AG10803 (cell line): Measurements from ENCODE around the gene OSGIN1.

Experiments
- DNase-seq: peaks from one replicate; pipeline ENCODE4 v3.0.0; 2010; ENCODE audit warnings: low read depth
- H3K4me3 ChIP-seq: 2 replicates; pipeline ENCODE4 v1.5.1; 2011; ENCODE audit warnings: mild to moderate bottlenecking, low read length, control low read depth
- TF ChIP-seq, protein P1 (sequence below): conservative IDR thresholded peaks from 2 replicates; pipeline ENCODE4 v1.5.1; 2011; ENCODE audit warnings: mild to moderate bottlenecking, low read length, control low read depth, inconsistent platforms

OSGIN1 gene

DNA sequence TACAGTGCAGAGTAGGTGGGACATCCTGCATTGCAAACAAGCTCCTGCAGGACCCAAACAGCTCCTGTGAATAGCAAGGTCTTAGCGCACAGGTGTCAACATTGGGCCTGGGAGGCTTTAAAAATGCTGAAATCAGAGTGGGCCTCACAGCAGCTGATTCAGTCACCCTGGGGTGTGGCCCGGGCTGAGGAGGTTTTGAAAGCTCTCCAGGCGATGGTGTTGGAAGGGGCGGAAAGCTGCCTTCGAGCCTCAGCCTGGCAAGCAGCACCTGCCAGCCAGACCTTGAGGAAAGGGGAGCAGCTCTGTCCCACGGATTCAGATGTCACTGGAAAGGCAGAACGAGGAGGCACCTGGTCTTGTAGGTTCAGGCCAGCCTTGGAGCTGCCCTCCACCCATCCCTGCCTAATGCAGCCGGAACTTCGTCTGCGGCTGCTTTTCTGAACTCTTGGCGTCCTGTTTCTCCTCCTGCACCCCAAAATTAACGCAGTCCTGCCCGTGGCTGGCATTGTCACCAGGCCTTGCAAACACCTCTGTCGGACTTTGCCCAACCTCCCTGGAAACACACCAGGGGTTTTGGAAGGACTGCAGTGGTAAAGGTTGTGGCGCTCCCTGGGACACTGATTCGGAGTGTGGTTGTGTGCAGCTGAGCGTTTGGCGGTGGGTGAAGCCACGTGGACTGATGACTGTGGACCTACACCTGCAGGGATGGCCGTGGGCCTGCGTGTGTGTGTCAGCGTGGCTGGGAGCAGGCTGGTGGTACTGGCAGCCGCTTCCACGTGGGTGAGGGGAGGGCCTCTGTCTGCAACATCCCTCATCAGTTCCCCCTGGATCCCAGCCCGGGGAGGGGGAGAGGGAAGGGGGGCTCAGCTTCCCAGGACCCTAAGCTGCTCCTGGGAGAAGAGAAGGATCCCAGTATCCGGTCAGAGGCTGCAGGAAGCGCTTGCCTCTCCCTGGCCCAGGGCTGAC lies 18.4 kb downstream of the OSGIN1 start:
- no peak for DNase-seq
- TF ChIP-seq, protein P1, sequence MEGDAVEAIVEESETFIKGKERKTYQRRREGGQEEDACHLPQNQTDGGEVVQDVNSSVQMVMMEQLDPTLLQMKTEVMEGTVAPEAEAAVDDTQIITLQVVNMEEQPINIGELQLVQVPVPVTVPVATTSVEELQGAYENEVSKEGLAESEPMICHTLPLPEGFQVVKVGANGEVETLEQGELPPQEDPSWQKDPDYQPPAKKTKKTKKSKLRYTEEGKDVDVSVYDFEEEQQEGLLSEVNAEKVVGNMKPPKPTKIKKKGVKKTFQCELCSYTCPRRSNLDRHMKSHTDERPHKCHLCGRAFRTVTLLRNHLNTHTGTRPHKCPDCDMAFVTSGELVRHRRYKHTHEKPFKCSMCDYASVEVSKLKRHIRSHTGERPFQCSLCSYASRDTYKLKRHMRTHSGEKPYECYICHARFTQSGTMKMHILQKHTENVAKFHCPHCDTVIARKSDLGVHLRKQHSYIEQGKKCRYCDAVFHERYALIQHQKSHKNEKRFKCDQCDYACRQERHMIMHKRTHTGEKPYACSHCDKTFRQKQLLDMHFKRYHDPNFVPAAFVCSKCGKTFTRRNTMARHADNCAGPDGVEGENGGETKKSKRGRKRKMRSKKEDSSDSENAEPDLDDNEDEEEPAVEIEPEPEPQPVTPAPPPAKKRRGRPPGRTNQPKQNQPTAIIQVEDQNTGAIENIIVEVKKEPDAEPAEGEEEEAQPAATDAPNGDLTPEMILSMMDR = no peak
- no peak overlapping the region for H3K4me3 ChIP-seq

DNA sequence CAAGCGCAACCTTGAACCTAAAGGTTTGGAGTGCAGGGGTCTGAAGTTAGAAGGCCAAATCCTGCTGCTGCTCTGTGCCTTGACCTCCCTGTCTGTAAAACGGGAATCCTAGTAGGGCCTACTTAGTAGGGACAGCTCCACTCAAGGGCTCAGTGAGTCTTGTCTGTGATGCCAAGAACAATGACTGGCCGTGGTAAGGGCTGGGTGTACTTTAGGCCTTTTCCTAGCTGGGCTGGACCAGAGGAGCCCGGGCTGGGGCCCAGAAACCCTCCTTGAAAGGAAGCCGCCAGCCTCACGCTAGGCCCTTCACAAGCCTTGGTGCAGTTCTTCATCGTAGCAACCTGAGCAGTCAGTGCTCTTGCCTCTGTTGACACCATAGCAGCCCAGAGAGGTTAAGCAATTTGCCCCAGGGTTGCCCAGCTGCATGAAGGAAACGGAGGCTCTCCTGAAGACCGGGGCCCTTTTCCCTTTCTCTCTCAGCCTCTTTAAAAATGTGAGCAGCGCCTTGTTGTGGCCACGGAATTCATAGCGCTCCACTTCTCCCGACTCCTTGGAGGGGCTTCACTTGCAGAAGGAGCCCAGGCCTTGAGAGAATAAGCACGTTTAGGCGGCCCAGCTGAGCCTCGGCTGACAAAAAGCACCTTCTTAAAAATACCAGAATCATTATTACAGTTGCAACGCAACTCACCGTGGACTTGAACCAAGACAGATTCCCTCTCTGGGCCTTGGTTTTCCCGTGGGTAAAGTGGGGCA lies 19.4 kb downstream of the OSGIN1 start:
- no peak overlapping the region for H3K4me3 ChIP-seq
- TF ChIP-seq, protein P1 = no peak
- no peak for DNase-seq

DNA sequence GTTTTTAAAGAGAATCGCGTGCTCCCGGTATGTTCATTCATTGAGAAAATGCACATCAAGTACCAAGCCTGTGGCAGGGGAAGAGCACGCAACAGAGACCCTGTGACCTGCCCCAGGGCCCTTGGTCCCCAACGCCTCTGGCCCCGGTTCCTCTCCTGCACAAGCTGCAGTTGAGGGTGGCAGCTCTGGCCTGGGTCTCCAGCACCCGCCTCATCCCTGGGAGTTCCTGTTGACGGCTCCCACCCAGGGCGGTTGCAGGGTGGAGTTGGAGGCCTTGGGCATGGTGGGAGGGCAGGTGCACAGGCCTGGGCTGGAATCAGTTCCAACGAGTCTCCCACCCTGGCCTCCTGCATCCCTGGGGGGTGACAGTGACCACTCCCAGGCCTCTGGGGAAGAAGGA lies 20.0 kb downstream of the OSGIN1 start:
- no peak for DNase-seq
- TF ChIP-seq, protein P1 = no peak
- H3K4me3 ChIP-seq = no peak overlapping the region

DNA sequence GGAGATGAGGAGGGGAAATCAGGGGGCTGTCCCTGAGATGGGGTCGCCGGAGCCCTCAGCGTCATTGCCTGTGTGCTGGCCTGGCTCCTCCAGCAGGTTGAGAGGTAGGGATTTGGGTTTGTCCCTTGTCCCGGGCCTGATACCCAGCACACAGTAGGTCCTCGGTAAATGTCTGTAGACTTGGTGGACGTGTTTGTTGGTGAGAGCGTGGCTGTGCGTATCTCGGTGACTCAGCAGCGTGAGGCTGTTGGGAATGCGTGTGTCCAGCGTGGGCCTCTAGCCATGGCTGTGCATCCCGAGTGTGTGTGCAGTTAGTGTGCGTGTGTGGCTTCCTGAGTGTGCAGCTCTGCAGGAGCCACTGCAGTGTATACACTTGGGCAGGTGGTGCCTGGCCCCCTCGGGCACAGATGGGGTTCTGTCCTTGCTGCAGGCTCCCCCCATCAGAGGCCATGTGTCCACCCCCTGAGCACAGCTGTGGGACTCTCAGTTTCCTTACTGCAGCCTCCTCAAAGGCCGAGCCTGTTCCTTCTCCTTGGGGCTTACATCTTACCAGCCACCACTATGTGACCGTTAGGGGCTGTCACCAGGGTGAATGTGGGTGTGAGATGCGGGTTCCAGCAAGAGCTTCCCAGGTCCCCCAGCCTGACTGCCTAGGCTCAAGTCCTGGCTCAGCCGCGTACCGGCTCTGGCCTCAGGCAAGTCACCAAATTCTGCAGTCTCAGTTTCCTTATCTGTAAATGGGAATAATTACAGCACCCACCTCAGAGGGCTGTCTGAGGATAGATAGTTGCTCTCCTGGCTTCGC lies 20.7 kb downstream of the OSGIN1 start:
- no peak overlapping the region for H3K4me3 ChIP-seq
- TF ChIP-seq, protein P1 = no peak
- no peak for DNase-seq

DNA sequence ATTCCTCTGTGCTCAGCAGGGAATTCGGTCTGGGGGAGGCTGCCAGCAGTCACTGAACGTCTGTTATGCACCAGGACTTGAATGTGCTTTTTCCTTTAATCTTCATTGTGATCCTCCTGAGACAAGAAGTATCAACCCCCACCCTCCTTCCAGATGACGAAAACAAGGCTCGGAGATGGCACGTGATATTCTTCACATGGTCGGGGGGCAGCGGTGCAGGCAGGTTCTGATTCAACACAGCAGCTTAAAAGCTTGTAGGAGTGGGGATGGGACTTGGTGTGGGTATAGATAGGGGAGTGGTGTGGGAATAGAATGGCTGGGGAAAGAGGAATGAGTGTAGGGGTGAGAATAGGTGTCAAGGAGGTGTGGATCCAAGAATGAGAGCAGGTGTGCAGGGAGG lies 21.4 kb downstream of the OSGIN1 start:
- no peak overlapping the region for H3K4me3 ChIP-seq
- DNase-seq = no peak
- TF ChIP-seq, protein P1 = no peak

DNA sequence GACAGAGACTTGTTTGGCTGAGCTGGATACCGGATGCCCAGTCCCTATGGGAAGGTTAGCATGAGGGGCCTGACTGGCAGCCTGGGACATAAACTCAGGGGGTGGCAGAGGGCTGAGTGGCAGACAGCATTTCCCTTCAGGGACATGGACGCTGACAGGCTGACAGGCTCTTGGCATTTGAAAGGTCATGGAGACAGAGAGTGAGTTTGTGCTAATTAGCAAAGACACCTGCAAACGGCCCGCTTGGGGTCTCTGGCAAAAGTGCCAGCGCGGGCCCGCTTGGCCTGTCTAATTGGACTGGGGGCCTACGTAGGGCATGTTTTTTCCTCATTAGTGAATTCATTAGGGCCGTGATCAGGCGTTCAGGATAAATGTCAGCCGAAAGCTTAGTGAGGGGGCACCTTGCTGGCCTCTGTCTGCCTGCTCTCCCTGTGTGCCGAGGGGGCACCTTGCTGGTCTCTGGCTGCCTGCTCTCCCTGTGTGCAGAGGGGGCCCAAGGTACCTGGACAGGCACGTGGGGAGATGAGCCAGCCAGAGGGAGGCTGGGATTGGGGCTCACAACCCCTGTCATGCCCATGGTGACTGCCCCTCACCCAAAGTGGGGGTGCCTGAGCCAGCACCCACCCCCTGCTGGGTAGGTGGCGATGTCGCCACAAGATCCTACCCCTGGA lies 22.7 kb downstream of the OSGIN1 start:
- TF ChIP-seq, protein P1 = no peak
- DNase-seq = no peak
- no peak overlapping the region for H3K4me3 ChIP-seq
